Epithelial cell of esophagus (primary cell): ENCODE measurements around the gene TYSND1.
A peak's percentile ranks its signal among the peaks of the same experiment; 100 is the strongest.

Experiments used
- DNase-seq: peaks from one replicate; pipeline ENCODE4 v3.0.0; 2010; ENCODE audit warnings: low read depth
- H3K4me3 ChIP-seq: 2 replicates; pipeline ENCODE4 v1.5.1; 2011; ENCODE audit warnings: mild to moderate bottlenecking, low read length, control low read depth
- TF ChIP-seq, protein P1 (sequence below): IDR thresholded peaks from 2 replicates; pipeline ENCODE4 v1.5.1; 2011; ENCODE audit warnings: low read depth, mild to moderate bottlenecking, low read length, control low read depth, inconsistent platforms; ENCODE audit not compliant: insufficient read depth; ENCODE audit errors: missing control alignments

Gene TYSND1, protein sequence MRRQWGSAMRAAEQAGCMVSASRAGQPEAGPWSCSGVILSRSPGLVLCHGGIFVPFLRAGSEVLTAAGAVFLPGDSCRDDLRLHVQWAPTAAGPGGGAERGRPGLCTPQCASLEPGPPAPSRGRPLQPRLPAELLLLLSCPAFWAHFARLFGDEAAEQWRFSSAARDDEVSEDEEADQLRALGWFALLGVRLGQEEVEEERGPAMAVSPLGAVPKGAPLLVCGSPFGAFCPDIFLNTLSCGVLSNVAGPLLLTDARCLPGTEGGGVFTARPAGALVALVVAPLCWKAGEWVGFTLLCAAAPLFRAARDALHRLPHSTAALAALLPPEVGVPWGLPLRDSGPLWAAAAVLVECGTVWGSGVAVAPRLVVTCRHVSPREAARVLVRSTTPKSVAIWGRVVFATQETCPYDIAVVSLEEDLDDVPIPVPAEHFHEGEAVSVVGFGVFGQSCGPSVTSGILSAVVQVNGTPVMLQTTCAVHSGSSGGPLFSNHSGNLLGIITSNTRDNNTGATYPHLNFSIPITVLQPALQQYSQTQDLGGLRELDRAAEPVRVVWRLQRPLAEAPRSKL

DNA sequence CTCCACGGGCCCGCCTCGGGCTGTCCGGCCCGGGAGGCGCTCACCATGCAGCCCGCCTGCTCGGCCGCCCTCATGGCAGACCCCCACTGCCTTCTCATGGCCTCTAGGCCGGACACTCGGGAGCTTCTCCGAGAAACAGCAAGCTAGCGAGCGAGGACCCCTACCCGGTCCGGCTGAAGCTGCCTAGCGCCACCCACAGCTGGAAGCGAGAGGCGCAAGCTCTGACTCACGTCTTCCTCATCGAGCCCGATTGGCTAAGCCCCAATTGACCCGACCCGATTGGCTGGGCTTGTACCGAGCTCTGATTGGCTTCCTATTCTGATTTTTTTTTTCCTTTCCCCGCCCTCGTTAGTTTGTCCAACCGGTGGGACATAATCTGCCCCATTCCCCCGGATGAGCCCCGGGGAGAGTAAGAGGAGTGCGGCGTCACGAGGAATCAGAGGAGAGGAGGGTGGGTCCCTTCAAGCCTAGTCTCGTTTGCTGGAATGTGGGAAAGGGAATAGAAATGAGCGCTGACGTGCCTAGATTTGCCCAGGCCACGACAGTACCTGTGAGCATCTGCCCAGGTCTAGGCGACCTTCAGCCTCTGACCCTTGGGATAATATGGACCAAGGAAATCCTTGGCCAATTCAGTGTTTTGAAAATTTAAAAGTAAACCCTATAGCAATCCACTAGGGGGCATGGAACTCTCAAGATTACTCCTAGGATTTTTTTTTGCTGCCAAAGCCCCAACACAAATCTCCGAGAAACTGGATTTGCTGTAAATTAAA lies at the start of gene TYSND1:
Gene TYSND1 (minus strand): TSS at position 212 of the 770 bp plus-strand sequence. CDS start 114 bp downstream, at position 98.
- TF ChIP-seq, protein P1, sequence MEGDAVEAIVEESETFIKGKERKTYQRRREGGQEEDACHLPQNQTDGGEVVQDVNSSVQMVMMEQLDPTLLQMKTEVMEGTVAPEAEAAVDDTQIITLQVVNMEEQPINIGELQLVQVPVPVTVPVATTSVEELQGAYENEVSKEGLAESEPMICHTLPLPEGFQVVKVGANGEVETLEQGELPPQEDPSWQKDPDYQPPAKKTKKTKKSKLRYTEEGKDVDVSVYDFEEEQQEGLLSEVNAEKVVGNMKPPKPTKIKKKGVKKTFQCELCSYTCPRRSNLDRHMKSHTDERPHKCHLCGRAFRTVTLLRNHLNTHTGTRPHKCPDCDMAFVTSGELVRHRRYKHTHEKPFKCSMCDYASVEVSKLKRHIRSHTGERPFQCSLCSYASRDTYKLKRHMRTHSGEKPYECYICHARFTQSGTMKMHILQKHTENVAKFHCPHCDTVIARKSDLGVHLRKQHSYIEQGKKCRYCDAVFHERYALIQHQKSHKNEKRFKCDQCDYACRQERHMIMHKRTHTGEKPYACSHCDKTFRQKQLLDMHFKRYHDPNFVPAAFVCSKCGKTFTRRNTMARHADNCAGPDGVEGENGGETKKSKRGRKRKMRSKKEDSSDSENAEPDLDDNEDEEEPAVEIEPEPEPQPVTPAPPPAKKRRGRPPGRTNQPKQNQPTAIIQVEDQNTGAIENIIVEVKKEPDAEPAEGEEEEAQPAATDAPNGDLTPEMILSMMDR, result peak; percentile 84
- H3K4me3 ChIP-seq, result peak within 1 kb of the TSS; percentile 77
- DNase-seq, result peak; percentile 100

DNA sequence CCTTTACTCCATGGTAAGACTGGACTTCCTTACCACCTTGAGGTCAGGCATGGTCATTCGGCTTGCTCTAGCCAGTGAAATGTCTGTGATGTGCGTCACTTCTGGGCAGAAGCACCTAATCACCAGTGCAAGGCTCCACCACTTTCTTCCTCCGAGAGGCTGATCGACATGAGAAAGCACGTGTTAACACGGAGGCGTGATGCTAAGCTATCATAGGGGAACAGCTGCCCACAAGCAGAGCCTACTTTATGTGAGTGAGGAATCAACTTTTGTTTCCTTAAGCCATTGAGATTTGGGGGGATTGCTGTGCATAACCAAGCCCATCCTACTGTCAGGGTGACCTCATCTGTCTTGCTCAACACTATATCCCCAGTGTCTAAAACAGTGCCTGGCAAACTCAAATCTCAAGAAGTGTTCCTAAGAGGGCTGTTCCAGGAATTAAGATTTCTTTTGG lies 46.9 kb upstream of the TYSND1 start:
- H3K4me3 ChIP-seq, result no peak overlapping the region
- TF ChIP-seq, protein P1, result no peak
- DNase-seq, result no peak

DNA sequence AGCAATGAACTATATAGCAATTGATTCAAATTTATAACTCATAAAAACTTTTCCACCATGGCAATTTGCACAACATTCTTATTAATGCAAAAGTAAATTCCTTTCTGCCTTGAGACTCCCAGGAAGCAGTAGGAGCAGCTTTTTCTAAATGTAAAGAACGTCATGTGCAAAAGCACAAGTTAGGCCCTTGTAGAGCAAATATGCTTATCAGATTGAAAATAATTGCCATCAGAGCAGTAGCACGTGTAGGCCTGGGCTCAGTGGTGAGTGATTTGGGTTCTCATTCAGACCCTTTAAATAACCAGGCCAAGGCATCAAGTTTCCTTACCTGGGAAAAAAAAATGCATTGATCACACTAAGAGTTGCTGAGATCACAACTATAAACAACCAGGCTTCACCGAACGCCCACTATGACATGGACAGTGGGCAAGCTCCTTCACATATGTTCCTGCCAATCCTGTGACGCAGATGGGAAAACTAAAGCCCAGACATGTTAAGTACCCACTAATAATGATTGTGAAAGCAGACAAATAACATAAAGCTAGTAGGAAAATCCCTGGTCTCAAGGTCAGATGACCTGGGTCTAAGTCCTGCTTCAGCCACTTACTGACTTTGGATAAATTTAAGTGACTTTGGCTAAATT lies 45.9 kb upstream of the TYSND1 start:
- peak; percentile 68 for DNase-seq
- no peak overlapping the region for H3K4me3 ChIP-seq
- TF ChIP-seq, protein P1, result no peak

DNA sequence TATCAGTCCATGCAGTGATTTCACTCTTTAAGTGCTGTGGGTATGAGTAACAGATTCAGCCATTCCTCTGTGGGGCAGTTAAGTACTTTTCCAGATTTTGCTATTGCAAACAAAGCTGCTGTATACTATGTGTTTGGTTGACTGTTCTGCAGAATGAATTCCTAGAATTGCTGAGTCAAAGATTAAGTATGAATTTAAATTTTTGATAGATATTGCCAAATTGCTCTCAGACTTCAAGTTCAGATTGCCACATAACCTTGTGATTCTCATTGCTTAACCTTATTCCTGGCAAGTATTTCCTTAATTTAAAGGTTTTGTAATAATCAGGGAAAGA lies 45.4 kb upstream of the TYSND1 start:
- no peak overlapping the region for H3K4me3 ChIP-seq
- DNase-seq, result peak; percentile 71
- TF ChIP-seq, protein P1, result no peak

DNA sequence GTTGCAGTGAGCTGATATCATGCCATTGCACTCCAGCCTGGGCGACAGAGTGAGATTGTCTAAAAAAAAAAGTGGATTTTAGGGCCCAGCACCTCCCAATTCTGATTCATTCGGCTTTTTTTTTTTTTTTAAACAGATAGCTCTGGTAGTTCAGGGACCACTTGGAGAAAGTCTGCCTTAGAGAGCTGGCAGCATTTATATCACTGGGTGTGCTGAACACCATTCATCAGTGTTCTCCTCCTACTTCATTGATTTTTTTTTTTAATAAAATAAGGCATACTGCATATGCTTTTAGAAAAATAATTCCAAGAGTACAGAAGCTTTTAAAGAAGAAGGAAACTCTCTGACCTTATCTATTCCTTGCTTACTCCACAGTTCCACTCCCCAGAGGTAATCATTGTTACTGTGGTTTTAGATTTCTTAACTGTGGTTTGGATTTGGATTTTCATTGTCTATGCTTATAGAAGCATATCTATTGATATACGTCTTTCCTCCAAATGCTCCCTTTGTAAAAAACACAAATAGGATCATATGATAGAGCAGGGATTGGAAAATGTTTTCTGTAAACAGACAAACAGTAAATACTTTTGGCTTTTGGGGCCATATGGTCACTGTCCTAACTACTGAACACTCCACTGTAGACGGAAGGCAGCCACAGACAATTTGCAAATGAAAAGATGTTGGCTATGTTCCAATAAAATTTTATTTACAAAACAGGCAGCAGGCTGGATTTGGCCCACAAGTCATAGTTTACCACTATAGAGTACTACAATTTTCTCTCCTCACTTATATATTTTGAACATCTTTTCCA lies 44.9 kb upstream of the TYSND1 start:
- DNase-seq, result no peak
- no peak overlapping the region for H3K4me3 ChIP-seq
- TF ChIP-seq, protein P1, result no peak

DNA sequence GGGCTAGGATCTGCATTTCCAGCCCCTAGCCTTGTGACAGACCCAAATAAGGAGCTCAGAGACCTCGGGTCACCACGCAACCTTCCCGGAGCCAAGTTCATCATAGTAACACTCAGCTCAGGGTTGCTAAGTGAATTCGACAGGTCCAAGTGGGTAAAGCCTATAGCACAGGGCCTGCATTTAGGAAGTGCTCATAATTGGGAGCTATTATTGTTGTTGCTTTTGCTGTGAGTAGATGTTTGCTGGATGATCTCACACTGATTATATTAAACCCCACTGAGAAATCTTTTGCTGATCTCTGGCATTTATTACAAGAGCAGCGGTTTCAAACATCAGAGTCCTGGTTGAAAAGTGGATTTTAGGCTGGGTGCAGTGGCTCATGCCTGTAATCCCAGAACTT lies 44.1 kb upstream of the TYSND1 start:
- TF ChIP-seq, protein P1, result no peak
- no peak overlapping the region for H3K4me3 ChIP-seq
- DNase-seq, result no peak
